Kidney (tissue), 14 donors: Measurements from ENCODE around the gene KTN1. TPM values are rescaled to one million over a fixed set of nuclear protein-coding genes. Genes with fewer than 3 reads are reported as not detected.

Experiments
- DNase-seq, 5 donors: peaks; one replicate each; pipeline ENCODE4 v3.0.0-alpha.2; 2013 to 2020
- FAIRE-seq: peaks from 2 replicates; lab custom pipeline; 2012; peaks lifted over from hg19 to GRCh38; lab: Jason Lieb, UNC
- H3K27ac ChIP-seq, 2 donors: one replicate each; pipeline ENCODE4 v1.7.0; 2013; ENCODE audit warnings: low read depth in 2 of 2, low read length in 2 of 2, inconsistent platforms in 1 of 2
- H3K27me3 ChIP-seq: one replicate; pipeline ENCODE4 v1.7.1; 2013; ENCODE audit warnings: low read length, inconsistent platforms; ENCODE audit not compliant: control insufficient read depth, insufficient read depth
- H3K36me3 ChIP-seq, 3 donors: one replicate each; pipeline versions ENCODE4 v1.7.0 to v1.7.1; 2013; ENCODE audit warnings: low read length in 3 of 3, control low read depth in 1 of 3, inconsistent platforms in 1 of 3; ENCODE audit not compliant: insufficient read depth in 3 of 3, control insufficient read depth in 2 of 3
- H3K4me1 ChIP-seq, 3 donors: one replicate each; pipeline versions ENCODE4 v1.7.0 to v1.7.1; 2013; ENCODE audit warnings: low read length in 3 of 3, inconsistent platforms in 1 of 3, low read depth in 1 of 3; ENCODE audit not compliant: control insufficient read depth in 2 of 3, insufficient read depth in 2 of 3
- H3K4me3 ChIP-seq, 3 donors: one replicate each; pipeline versions ENCODE4 v1.7.0 to v1.8.1; 2013; ENCODE audit warnings: low read length in 3 of 3, control low read depth in 1 of 3, inconsistent platforms in 1 of 3
- H3K9ac ChIP-seq, 3 donors: one replicate each; pipeline versions ENCODE4 v1.7.0 to v1.7.1; 2013; ENCODE audit warnings: low read length in 3 of 3, control low read depth in 1 of 3, inconsistent platforms in 1 of 3
- H3K9me3 ChIP-seq, 3 donors: one replicate each; pipeline versions ENCODE4 v1.7.0 to v1.7.1; 2013; ENCODE audit warnings: low read length in 3 of 3, control low read depth in 1 of 3, inconsistent platforms in 1 of 3; ENCODE audit not compliant: control insufficient read depth in 2 of 3, insufficient read depth in 1 of 3
- CTCF ChIP-seq: IDR thresholded peaks from 3 replicates; pipeline ENCODE4 v1.5.1; 2012; ENCODE audit warnings: mild to moderate bottlenecking, moderate library complexity, borderline replicate concordance; ENCODE audit not compliant: insufficient read depth; ENCODE audit errors: extremely low read depth
- intact Hi-C: fragments of 100-400 bp; cut with DNase I; formaldehyde crosslinking; loops from one replicate; pipeline ENCODE4 v1.11.1; 2022
- polyA plus RNA-seq: library from polyadenylated mRNA; stranded (reverse); fragments of 350-450 nt; fragmentation: Illumina TruSeq; extraction: RNeasy Lipid Tissue Mini Kit (QIAGEN cat#74804); gene quantifications from one replicate; pipeline ENCODE4 v1.2.3, GENCODE V29; 2014; ENCODE audit warnings: low read depth, low replicate concordance; ENCODE audit not compliant: insufficient read depth
- total RNA-seq: library from RNA; stranded (reverse); fragmentation: NEBNext Ultra II Directional; extraction: Animal tissue kit (Norgen Biotek cat#: 25700); gene quantifications from one replicate; pipeline ENCODE4 v1.2.1, GENCODE V29; 2021
- donor health status: control.
- donor health status: control.
- donor health status: control.
- donor health status: control.
- donor health status: control.
- donor health status: DM: yes; HTN: yes; CAD: no.
- donor health status: Normal renal cell carcinoma (clear cell type).

Gene KTN1
- total and polyA plus RNA-seq, 2 donors from 2014 or later: 106 to 155 TPM

- no peak for DNase-seq
- no peak overlapping the region for H3K27ac ChIP-seq
- H3K27me3 ChIP-seq: no peaks in the 10 kb centered on the region
- no peak for TF ChIP-seq CTCF
- intact Hi-C loops: no loop called here
- no peaks in the 10 kb centered on the region for H3K4me1 ChIP-seq
- no peaks in the 10 kb centered on the region for H3K9me3 ChIP-seq
- H3K36me3 ChIP-seq: no peaks in the 10 kb centered on the region
- H3K9ac ChIP-seq: no peak overlapping the region
- H3K4me3 ChIP-seq: no peak overlapping the region
- FAIRE-seq: no peak
Measured at GRCh38 chr14:55724736-55725135, 144.7 kb downstream of the KTN1 start.

- Histone ChIP-seq H3K9me3 (no peaks in the 10 kb centered on the region), H3K4me1 (peaks cover 0 to 2% (median 0%) of the 10 kb centered on the region in 3 donors), H3K36me3 (no peaks in the 10 kb centered on the region), H3K9ac (no peak overlapping the region), H3K4me3 (no peak overlapping the region), H3K27me3 (no peaks in the 10 kb centered on the region), H3K27ac (no peak overlapping the region)
- no peak for FAIRE-seq
- DNase-seq: no peak
- intact Hi-C loops: no loop called here
- TF ChIP-seq CTCF: no peak
Measured at GRCh38 chr14:55730592-55731310, 150.7 kb downstream of the KTN1 start.

GRCh38 chr14:55731311-55731872, 151.4 kb downstream of the KTN1 start:
- Histone ChIP-seq H3K9ac (no peak overlapping the region), H3K36me3 (no peaks in the 10 kb centered on the region), H3K27ac (no peak overlapping the region), H3K9me3 (no peaks in the 10 kb centered on the region), H3K27me3 (no peaks in the 10 kb centered on the region), H3K4me1 (peaks cover 0 to 2% (median 0%) of the 10 kb centered on the region in 3 donors), H3K4me3 (no peak overlapping the region)
- TF ChIP-seq CTCF: no peak
- FAIRE-seq: no peak
- DNase-seq: peak in 1 of 5 donors; percentile 13
- intact Hi-C loops: no loop called here
